ENCODE data around the gene QSOX1. TPM values are rescaled to one million over a fixed set of nuclear protein-coding genes. Genes with fewer than 3 reads are reported as not detected.

QSOX1 gene
- total and polyA plus RNA-seq, 2 donors (not counting 3 experiments of a cell fraction or from before 2014, with no cell fraction given), result 256 to 415 TPM

- Histone ChIP-seq H3K4me3 (replicated peaks in 1 of 3; ENCODE audit: insufficient read depth in 1 of 3, low read depth in 1 of 3, low read length in 3 of 3) (no peak overlapping the region), H3K9me3 (replicated peaks; ENCODE audit: control insufficient read depth, insufficient read depth, low read length) (no peaks in the 10 kb centered on the region), H3K4me1 (ENCODE audit: control insufficient read depth, extremely low read depth, insufficient read depth, low read length) (no peaks in the 10 kb centered on the region), H4K20me1 (replicated peaks; ENCODE audit: control insufficient read depth, extremely low read depth, insufficient read depth, low read length) (no peaks in the 10 kb centered on the region), H3K36me3 (ENCODE audit: control insufficient read depth in 2 of 2, extremely low read depth in 1 of 2, insufficient read depth in 2 of 2, low read length in 2 of 2) (no peaks in the 10 kb centered on the region), H3K27me3 (ENCODE audit: control insufficient read depth in 2 of 2, insufficient read depth in 2 of 2, low read length in 2 of 2) (peaks cover 0 to 6% of the 10 kb centered on the region in 2 experiments), H3K79me2 (ENCODE audit: control insufficient read depth, insufficient read depth, low read length) (no peaks in the 10 kb centered on the region), H2AFZ (ENCODE audit: low read depth, low read length) (no peak overlapping the region), H3K4me2 (ENCODE audit: insufficient read depth, low read length) (no peak overlapping the region), H3K9ac (replicated peaks; ENCODE audit: extremely low read depth, insufficient read depth, low read length) (no peak overlapping the region), H3K9me1 (replicated peaks; ENCODE audit: control insufficient read depth, extremely low read depth, insufficient read depth, low read length) (no peaks in the 10 kb centered on the region), H3K27ac (ENCODE audit: insufficient read depth, low read depth, low read length) (no peak overlapping the region)
- CTCF ChIA-PET, result no interaction called here
- POLR2A ChIA-PET, result no interaction called here
- DNase-seq (ENCODE audit: low read depth, low spot score) (no peak), FAIRE-seq (no peak)
- intact Hi-C loops (cut with micrococcal nuclease) (no loop called here), dilution Hi-C loops (cut with MboI; ENCODE audit: extremely low pct_ligation_motif_present, low sequenced_read_pairs) (no loop called here)
- BruUV-seq (replicated peaks), result no TSS peak
- no peak for TF ChIP-seq JUN (IDR thresholded peaks at IDR 0.05; ENCODE audit: borderline replicate concordance, insufficient read depth, insufficient read length, low read depth)
- TF ChIP-seq FOS (IDR thresholded peaks at IDR 0.05; ENCODE audit: borderline replicate concordance, insufficient read depth, low read length), result no peak
- TF ChIP-seq POLR2A (IDR thresholded peaks at IDR 0.05; ENCODE audit: low read depth, low read length), result no peak
- no peak for TF ChIP-seq POLR2AphosphoS5 (IDR thresholded peaks at IDR 0.05; ENCODE audit: insufficient read depth, low read depth, low read length)
- no peak for TF ChIP-seq MYC (IDR thresholded peaks at IDR 0.05; ENCODE audit: low read depth, low read length)
- no peak for TF ChIP-seq GATA2 (IDR thresholded peaks at IDR 0.05; ENCODE audit: insufficient read depth, insufficient read length, low read depth, low read length)
- no peak for TF ChIP-seq EZH2 (IDR thresholded peaks at IDR 0.05; ENCODE audit: borderline replicate concordance, low read depth, low read length, severe bottlenecking)
- no peak for TF ChIP-seq CTCF (IDR thresholded peaks at IDR 0.05; ENCODE audit: extremely low read depth in 1 of 2, insufficient read depth in 1 of 2, low read depth in 1 of 2, low read length in 2 of 2)
- no peak for TF ChIP-seq MAX (IDR thresholded peaks at IDR 0.05; ENCODE audit: insufficient read depth, insufficient read length)
Measured at GRCh38 chr1:180217006-180217405, 62.3 kb downstream of the QSOX1 start.

Data from endothelial cell of umbilical vein (primary cell).